SK-N-MC (cell line): Measurements from ENCODE around the gene CNR2.
A peak's percentile ranks its signal among the peaks of the same experiment; 100 is the strongest.

ENCODE experiments used
- DNase-seq: peaks from one replicate; pipeline ENCODE4 v3.0.0-alpha.2; 2011; ENCODE audit warnings: low read depth, low spot score
- H3K27ac ChIP-seq: fragments of 200-600 bp; sonication (generic); 2 replicates; pipeline ENCODE4 v1.5.1; 2016; ENCODE audit warnings: mixed run types
- H3K36me3 ChIP-seq: fragments of 200-600 bp; sonication (generic); 2 replicates; pipeline ENCODE4 v1.6.1; 2017; ENCODE audit warnings: antibody characterized with exemption, low read length, mixed read lengths; ENCODE audit not compliant: insufficient read depth
- H3K4me3 ChIP-seq: fragments of 200-600 bp; sonication (generic); 2 replicates; pipeline ENCODE4 v1.5.1; 2016
- H3K9ac ChIP-seq: fragments of 200-600 bp; sonication (generic); 2 replicates; pipeline ENCODE4 v1.8.0; 2017; ENCODE audit warnings: mixed run types, mixed read lengths; ENCODE audit not compliant: insufficient read length
- H3K9me3 ChIP-seq: fragments of 200-600 bp; sonication (generic); 2 replicates; pipeline ENCODE4 v1.6.1; 2017; ENCODE audit warnings: low read depth, mild to moderate bottlenecking, antibody characterized with exemption, low read length, moderate library complexity, mixed read lengths
- EZH2 ChIP-seq: fragments of 200-600 bp; sonication (generic); IDR thresholded peaks from one replicate; pipeline ENCODE4 v1.6.1; 2017; ENCODE audit warnings: antibody characterized with exemption
- FOXP2 ChIP-seq: optimal IDR thresholded peaks from 2 replicates; pipeline ENCODE3; 2011; ENCODE audit warnings: mild to moderate bottlenecking, moderate library complexity; ENCODE audit not compliant: insufficient read depth; ENCODE audit errors: extremely low read length, control extremely low read depth
- POLR2AphosphoS5 ChIP-seq: IDR thresholded peaks from 2 replicates; pipeline ENCODE4 v1.6.1; 2012; ENCODE audit warnings: mild to moderate bottlenecking, low read depth, low read length, borderline replicate concordance

The CNR2 gene

DNA sequence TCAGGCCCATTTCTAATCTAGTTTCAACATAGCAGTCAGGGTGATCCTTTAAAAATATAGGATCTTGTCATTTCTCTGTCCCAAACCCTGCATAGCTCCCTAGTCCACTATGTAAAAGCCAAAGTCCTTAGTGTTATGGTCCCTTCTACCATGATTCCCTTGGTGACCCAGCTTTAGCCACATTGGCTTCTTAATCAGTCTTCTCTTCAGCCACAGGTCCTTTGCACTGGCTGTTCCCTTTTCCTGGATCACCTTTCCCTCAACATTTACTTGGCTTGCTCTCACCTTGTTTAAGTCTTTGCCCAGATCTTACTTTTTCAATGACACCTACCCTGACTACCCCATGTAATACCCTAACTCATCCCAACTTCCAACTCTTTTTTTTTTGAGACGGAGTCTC, 33.4 kb downstream of the CNR2 start:
- DNase-seq, result no peak
- TF ChIP-seq EZH2 (no peak), POLR2AphosphoS5 (no peak), FOXP2 (no peak)
- H3K27ac ChIP-seq, result no peak overlapping the region
- H3K9me3 ChIP-seq, result peaks cover 6% of the 10 kb centered on the region; the same call in 1 of the 2 replicates
- no peak overlapping the region for H3K4me3 ChIP-seq
- H3K9ac ChIP-seq, result no peak overlapping the region
- no peaks in the 10 kb centered on the region for H3K36me3 ChIP-seq

DNA sequence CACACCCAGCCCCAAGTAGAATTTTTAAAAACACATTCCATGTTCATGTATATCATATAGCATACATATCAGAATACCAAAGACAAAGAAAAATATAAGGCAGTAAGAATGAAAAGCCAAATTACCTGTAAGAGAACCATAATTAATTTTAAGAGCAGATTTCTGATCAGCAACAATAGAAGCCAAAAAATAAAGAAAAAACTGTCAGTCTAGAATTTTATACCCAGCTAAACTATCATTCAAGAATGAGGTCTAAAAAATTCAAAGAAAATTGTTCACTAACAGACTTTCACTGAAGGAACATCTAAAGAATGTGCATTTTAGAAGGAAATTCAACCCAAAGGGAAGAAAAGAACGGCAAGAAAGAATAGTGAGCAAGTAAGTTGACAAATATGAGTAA, 34.5 kb downstream of the CNR2 start:
- H3K9me3 ChIP-seq, result peaks cover 6% of the 10 kb centered on the region; the same call in 1 of the 2 replicates
- H3K27ac ChIP-seq, result no peak overlapping the region
- H3K4me3 ChIP-seq, result no peak overlapping the region
- no peaks in the 10 kb centered on the region for H3K36me3 ChIP-seq
- H3K9ac ChIP-seq, result no peak overlapping the region
- no peak for DNase-seq
- TF ChIP-seq EZH2, result no peak
- TF ChIP-seq FOXP2, result no peak
- TF ChIP-seq POLR2AphosphoS5, result no peak

DNA sequence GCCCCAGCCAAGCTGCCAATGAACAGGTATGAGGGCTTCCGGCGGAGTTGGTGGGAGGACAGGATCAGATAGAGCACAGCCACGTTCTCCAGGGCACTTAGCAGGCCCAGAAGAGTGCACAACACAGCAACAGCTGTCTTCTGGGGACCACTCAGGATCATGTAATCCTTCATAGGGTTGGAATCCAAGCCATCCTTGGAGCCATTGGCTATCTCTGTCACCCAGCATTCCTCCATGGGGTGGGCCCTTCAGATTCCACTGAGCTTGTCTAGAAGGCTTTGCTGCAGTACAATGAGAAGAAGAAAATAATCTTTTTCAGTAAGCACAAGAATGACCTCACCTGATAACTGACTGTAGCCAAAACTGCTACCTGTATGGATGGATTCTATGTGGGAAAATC, 37.8 kb downstream of the CNR2 start:
- no peak for DNase-seq
- Histone ChIP-seq H3K27ac (no peak overlapping the region), H3K9ac (no peak overlapping the region), H3K36me3 (no peaks in the 10 kb centered on the region), H3K9me3 (peaks cover 6% of the 10 kb centered on the region; the same call in 1 of the 2 replicates), H3K4me3 (no peak overlapping the region)
- TF ChIP-seq FOXP2 (no peak), EZH2 (no peak)

DNA sequence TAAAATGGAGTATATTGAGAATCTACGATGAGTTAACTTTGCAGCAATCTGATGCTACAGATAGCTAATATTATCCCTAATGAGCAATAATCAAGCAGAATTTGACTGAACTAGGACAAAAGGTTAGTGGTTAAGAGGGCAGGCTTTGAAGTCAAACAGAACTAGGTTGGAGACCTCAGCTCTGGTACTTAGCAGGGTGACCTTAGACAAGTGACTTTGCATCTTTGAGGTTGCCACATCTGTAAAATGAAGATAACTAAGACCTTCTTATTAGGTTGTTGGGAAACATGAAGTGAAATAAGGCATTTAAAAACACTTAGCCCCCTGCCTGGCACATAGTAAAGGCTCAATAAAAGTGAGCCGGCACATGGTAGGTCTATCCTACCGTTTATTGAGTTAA, 40.7 kb downstream of the CNR2 start:
- no peak for DNase-seq
- no peak overlapping the region for H3K27ac ChIP-seq
- no peak overlapping the region for H3K9ac ChIP-seq
- no peaks in the 10 kb centered on the region for H3K36me3 ChIP-seq
- no peak overlapping the region for H3K4me3 ChIP-seq
- no peaks in the 10 kb centered on the region for H3K9me3 ChIP-seq
- TF ChIP-seq FOXP2 (no peak), EZH2 (no peak), POLR2AphosphoS5 (no peak)

DNA sequence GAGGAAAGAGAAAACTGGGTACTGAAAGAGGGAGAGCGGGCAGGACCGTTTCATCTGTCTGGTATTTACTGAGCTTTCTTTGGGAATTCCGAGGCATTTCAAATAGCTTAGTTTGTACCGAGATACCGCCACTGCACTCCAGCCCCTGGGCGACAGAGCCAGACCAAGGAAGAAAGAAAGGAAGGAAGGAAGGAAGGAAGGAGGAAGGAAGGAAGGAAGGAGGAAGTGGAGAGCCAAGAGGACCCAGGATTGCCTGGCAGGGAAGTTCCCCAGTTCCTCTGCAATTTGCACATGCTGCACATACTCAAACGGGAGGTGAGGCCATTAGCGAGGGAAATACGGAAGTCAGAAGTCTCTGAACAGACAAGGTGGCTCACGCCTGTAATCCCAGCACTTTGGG, 44.1 kb downstream of the CNR2 start:
- DNase-seq, result peak; percentile 53
- Histone ChIP-seq H3K4me3 (peak overlapping the region; percentile 87), H3K36me3 (peaks cover 15% of the 10 kb centered on the region), H3K9ac (peak overlapping the region; percentile 74), H3K27ac (peak overlapping the region; percentile 95), H3K9me3 (no peaks in the 10 kb centered on the region)
- TF ChIP-seq POLR2AphosphoS5 (no peak; the same call in 1 of the 2 replicates), FOXP2 (no peak), EZH2 (no peak)

DNA sequence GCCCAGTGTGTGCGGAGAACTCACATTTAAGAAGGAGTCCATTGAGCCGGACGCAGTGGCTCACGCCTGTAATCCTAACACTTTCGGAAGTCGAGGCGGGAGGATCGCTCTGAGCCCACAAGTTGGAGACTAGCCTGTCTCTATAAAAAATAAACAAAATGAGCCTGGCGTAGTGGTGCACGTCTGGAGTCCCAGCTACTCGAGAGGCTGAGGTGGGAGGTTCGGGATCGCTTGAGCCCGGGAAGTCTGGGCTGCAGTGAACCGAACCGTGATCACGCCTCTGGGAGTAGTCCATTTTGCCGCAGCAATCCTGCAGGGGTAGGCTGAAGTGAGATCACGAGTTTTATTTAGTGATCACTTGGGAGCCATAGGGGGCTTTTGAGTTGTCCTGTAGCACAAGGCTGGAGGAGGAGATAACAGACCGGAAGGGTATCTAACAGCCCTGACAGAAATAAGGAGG, 44.6 kb downstream of the CNR2 start:
- Histone ChIP-seq H3K4me3 (peak overlapping the region; percentile 87), H3K9ac (peak overlapping the region; percentile 74), H3K9me3 (no peaks in the 10 kb centered on the region), H3K36me3 (peaks cover 18% of the 10 kb centered on the region), H3K27ac (peak overlapping the region; percentile 95)
- DNase-seq, result no peak
- no peak for TF ChIP-seq EZH2
- TF ChIP-seq POLR2AphosphoS5, result no peak
- no peak for TF ChIP-seq FOXP2

DNA sequence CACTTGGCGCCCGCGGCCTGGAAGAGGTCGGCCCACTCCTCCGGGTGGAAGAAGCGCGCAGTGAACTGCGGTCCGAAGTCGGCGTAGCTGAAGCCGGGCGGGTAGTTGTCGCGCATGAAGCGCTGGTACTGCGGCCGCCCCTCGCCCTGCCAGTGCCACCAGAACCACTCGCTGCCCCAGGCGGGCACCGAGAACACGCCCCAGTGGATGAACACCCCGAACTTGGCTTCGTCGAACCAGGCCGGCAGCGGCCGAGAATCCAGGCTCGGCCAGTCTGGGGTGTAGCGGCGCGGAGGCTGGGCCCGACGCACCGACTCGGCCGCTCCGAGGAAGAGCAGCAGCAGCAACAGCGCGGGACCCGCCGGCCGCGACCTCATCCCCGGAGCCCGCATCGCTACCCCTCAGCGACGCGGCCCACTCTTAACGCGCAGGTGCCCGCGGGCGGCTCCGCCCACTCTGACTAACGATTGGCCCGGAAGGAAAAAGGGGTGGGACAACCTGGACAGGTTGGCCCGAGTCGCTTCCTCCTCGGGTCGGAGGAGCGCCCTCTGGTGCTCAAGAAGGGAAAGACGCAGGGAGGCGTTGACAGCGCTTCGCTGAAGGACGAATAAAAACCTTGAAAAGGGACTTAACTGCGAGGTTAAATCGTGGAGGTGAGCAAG, 45.1 kb downstream of the CNR2 start, which contains the start of gene FUCA1:
Gene FUCA1, minus strand, starts transcription at position 396 of the 662 bp plus-strand sequence. Its CDS starts 4 bp downstream, at position 392.
- peak within 1 kb of the TSS; percentile 87 for H3K4me3 ChIP-seq
- H3K9ac ChIP-seq, result peak within 1 kb of the TSS; percentile 76
- peaks cover 24% of the 10 kb centered on the region for H3K36me3 ChIP-seq
- peak; percentile 76 for DNase-seq
- peak within 1 kb of the TSS; percentile 95 for H3K27ac ChIP-seq
- H3K9me3 ChIP-seq, result no peaks in the 10 kb centered on the region
- TF ChIP-seq POLR2AphosphoS5 (peak; percentile 85), FOXP2 (peak; percentile 54), EZH2 (no peak)

DNA sequence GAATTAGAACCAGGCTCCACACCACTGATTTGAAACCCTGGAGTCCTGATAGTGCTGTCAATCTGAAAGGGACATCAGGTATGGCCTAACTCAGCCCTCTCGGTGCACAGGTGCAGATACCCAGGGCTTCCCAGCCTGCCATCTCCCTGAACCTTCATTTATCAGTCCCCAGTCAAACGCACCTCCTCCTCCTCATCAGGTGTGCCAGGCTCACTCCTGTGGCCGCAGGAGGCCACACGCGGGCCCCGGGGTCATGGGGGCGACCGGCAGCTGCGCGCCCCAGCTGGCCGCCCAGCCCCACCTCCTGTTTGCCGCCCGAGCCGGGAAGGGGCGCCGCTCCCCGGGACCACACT, 45.6 kb downstream of the CNR2 start:
- Histone ChIP-seq H3K36me3 (peaks cover 29% of the 10 kb centered on the region), H3K4me3 (peak overlapping the region; percentile 87), H3K9ac (peak overlapping the region; percentile 76), H3K9me3 (no peaks in the 10 kb centered on the region), H3K27ac (no peak overlapping the region)
- TF ChIP-seq POLR2AphosphoS5 (no peak), EZH2 (no peak), FOXP2 (no peak)
- no peak for DNase-seq
